Smooth muscle cell of the brain vasculature (primary cell): ENCODE results near the gene EBF3.

Experiments
- DNase-seq: peaks from one replicate; pipeline ENCODE4 v3.0.0-alpha.2; 2012; ENCODE audit warnings: low read depth, low spot score

EBF3 gene

GRCh38 chr10:129959544-129960480 is 4.3 kb downstream of the EBF3 start:
- no peak for DNase-seq

- DNase-seq, result no peak
Observed at GRCh38 chr10:129958629-129959543, 5.2 kb downstream of the EBF3 start.

DNA sequence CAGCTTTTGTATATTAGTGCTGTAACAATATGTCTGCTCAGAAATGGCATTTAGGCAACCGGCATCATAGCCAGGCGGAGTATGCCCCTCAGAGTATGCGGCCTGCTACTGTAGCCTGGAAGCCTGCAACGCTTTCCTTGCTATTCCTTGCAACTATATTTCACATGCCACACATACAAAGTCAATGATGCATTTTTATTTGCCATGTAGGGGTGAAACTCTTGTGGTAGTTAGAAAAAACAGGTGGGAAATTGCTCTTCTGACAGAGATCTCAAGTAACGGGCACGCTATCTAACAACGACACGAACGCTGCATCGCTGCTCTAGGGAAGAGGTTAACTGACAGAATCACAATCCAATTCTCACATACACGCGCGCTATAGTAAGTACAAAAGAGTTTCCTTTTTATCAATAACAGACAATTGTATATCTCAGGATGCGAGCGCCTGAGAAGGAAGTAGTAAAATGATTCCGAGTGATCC is 5.9 kb downstream of the EBF3 start:
- no peak for DNase-seq

- DNase-seq, result no peak
Observed at GRCh38 chr10:129956876-129957673, 7.0 kb downstream of the EBF3 start.

DNA sequence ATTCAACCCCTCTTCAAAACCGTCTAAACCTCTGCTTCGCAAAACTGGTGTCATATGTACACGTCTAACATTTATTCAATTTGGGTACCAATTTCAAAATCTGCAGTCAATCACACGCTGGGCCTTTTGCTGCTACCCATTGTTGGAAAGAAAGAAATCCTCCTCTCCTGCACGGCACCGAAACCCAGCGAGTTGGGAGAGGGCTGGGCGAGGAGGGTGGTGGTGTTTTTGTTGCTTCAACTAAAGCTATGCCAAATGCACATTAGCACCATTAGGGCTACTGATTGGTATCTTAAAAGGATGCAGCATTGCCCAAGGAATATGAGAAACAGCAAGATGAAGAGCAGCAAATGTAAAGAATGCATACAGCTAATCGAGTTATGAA is 7.8 kb downstream of the EBF3 start:
- no peak for DNase-seq

- no peak for DNase-seq
Observed at GRCh38 chr10:129955601-129956285, 8.3 kb downstream of the EBF3 start.

DNA sequence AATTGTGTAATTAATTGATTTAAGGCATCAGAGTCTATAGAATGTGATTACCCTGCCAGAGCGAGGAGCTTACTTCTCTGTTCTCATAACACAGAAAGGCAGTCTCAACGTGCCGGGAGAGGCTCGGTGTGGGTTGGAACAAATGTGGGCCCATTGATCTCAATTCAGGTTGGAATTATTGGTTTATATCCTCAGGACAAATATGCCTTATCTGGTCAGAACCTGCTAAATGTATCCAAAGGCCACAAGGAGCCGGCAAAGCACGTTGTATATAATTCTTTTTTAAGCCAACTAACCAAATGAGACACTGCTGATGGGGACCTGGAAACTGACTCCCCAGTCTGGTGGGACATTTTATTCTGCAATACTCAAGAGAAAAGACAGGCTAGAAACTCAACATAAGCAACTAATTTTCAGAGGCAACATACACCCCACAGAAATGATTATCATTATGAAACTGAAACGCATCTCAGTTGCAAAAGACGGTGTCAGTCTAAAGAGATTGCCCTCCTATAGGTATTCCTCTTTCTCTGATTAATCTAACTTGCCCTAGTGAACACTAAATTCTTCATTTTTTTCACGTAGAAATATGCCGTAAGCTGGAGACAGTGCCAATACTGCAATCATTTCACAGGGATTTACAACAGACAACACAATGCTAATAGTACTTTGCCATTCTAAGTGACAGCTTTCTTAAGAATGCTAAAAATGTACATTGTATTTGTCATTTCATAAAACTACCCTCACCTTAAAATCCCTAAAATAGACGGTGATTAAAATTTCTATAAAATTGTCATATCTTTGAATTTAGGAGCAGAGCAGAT is 9.4 kb downstream of the EBF3 start:
- no peak for DNase-seq

DNA sequence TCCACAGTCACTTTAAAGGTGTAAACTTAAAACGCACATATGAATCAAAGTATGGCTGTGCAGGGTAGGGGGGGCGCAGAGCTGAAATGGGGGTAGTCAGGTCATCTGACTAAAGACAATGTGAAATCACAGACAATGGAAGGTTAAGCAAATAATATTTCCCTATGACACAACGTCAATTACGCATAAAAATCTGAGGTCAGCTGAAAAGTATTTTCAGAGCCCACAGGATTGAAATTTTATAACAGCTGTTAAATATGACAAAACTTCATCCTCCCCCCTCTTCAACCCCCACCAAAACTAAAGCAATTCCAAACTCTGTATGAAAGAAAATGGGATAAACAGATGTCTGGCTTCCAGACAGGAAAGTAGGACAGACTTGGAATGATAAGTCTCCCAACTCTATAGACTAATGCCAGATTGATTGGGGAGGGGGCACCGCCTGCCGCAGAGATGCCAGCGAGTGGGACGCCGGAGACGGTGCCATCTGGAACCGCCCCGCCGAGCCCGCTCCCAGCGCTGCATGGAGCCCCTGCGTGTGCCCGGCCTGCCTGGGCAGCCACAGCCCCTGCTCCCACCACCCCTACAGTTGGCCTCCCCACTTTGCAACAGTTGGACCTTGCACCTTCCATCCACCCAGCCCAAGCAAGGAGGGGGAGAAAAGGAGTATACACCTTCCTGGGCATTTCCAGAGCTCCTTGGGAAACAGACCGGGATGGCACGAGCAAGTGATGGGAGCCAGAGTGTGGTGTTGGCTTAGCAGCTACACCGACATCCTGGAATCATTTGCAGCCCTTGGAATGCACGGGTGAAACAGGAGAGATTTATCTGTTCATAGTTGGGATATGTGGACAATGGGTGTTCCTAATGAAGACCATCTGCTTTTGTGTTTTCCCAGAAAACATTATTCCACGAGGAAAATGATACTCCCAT is 10.7 kb downstream of the EBF3 start:
- no peak for DNase-seq

- no peak for DNase-seq
Observed at GRCh38 chr10:129952378-129953118, 11.5 kb downstream of the EBF3 start.

GRCh38 chr10:129951970-129952265 is 12.2 kb downstream of the EBF3 start:
- DNase-seq, result no peak

- no peak for DNase-seq
Observed at GRCh38 chr10:129951101-129951969, 12.7 kb downstream of the EBF3 start.

DNA sequence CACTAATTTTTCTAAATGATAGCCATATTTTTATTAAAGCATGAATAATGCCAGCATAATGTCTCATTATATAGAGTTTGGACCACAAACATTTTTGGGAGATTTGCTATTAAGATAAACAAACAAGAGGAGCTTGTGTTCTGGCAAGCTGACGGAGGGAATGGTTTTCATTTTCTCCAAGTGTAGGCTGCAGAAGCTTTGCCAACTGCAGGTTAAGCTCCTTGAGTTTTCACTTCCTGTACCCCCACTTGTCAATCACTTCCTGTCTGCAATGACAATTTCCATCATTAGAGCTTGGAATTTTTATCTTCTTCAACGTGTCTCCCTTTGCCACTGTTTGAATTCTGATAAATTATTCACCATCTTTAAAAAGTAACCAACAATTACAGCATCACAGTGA is 13.4 kb downstream of the EBF3 start:
- no peak for DNase-seq

DNA sequence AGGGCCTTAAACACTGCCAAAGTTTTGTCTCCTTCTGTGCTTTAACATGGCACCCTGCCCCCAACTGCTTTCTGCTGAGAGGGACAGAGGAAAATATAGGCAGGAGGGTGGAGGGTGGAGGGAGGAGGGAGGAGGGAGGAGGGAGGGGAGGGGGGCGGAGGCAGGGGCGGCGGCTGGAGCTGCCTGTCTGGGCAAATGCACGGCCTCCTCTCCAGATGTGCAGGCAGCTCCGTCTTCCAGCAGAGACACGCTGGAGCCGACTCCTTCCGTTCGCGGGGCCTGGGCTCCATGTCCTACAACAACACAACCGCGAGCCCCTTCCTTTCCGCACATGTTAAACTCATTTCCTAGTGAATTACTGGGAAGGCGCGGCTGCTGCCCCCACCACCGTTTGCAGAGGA is 14.2 kb downstream of the EBF3 start:
- DNase-seq, result no peak

GRCh38 chr10:129949411-129949810 is 14.7 kb downstream of the EBF3 start:
- DNase-seq, result no peak

DNA sequence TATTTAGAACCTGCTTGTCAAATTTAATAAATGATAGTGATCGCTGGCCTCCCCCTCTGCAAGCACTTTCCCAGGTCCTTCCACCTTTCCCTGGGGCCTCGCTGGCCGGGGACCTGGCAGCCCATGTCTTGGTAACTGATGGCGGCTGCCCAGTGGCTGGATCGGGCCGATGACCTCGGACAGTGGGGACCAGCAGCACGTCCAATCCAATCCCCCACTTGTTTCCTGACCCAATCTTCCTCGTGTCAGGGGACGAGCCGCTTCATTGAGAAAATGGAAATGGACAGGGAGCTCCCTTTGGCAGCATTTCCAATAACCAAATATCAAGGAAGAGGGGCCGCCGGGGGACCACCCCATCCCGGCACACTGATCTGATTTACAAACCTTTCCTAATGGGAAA is 17.2 kb downstream of the EBF3 start:
- no peak for DNase-seq

- DNase-seq, result no peak
Observed at GRCh38 chr10:129945941-129946760, 17.9 kb downstream of the EBF3 start.

DNA sequence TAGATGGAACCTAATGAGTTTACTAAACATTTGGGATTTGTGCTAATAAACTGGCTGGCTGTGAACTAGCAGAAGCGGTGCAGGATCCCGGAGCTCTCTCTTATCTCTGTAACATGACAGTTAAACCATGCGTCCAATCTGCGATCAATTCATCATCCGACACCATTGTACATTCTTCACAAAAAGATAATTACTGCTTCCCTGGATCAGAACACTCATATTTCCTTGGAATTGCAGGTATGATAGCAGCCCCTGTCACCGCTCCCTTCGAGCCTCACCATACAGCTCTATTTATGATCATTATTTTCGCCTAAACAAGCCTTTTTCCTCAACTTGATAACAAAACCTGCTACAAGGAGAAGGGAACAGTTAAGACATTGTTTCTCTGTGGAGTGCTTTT is 18.5 kb downstream of the EBF3 start:
- no peak for DNase-seq
